Smooth muscle cell (in vitro differentiated cells): Measurements from ENCODE around the gene CHST12. TPM values are rescaled to one million over a fixed set of nuclear protein-coding genes. Genes with fewer than 3 reads are reported as not detected.
A peak's percentile ranks its signal among the peaks of the same experiment; 100 is the strongest.
"Not testable (repeated sequence)": the region's sequence is repeated elsewhere in the genome, so short reads cannot be mapped to it uniquely, and the experiment has no call there.

Source experiments
- DNase-seq: peaks from one replicate; lab custom pipeline; 2025; ENCODE audit not compliant: unreplicated experiment; lab: John Stamatoyannopoulos, UW
- H2AFZ ChIP-seq: fragments of 200-600 bp; sonication (generic); 2 replicates; pipeline ENCODE4 v1.6.0; 2016; ENCODE audit warnings: antibody characterized with exemption, low read depth, mild to moderate bottlenecking
- H3F3A ChIP-seq: fragments of 200-600 bp; sonication (generic); 2 replicates; pipeline ENCODE4 v1.6.0; 2017; ENCODE audit warnings: antibody characterized with exemption, low read depth
- H3K27ac ChIP-seq: fragments of 200-600 bp; sonication (generic); 2 replicates; pipeline ENCODE4 v1.5.1; 2016; ENCODE audit warnings: low read depth, mild to moderate bottlenecking
- H3K27me3 ChIP-seq: fragments of 200-600 bp; sonication (generic); 2 replicates; pipeline ENCODE4 v1.6.1; 2016; ENCODE audit warnings: low read depth, mild to moderate bottlenecking
- H3K36me3 ChIP-seq: fragments of 200-600 bp; sonication (generic); 2 replicates; pipeline ENCODE4 v1.5.1; 2016; ENCODE audit warnings: low read depth
- H3K4me1 ChIP-seq: fragments of 200-600 bp; sonication (generic); 2 replicates; pipeline ENCODE4 v1.5.1; 2016; ENCODE audit warnings: low read depth
- H3K4me2 ChIP-seq: fragments of 200-600 bp; sonication (generic); 2 replicates; pipeline ENCODE4 v1.6.0; 2016; ENCODE audit warnings: mild to moderate bottlenecking
- H3K4me3 ChIP-seq: fragments of 200-600 bp; sonication (generic); 2 replicates; pipeline ENCODE4 v1.5.1; 2016; ENCODE audit warnings: mild to moderate bottlenecking
- H3K79me2 ChIP-seq: fragments of 200-600 bp; sonication (generic); 2 replicates; pipeline ENCODE4 v1.6.0; 2016; ENCODE audit warnings: low read depth, mild to moderate bottlenecking
- H3K9ac ChIP-seq: fragments of 200-600 bp; sonication (generic); 2 replicates; pipeline ENCODE4 v1.6.0; 2016; ENCODE audit warnings: low read depth
- H3K9me3 ChIP-seq: fragments of 200-600 bp; sonication (generic); replicated peaks from 2 replicates; pipeline ENCODE4 v1.5.1; 2016; ENCODE audit warnings: low read depth
- H4K20me1 ChIP-seq: fragments of 200-600 bp; sonication (generic); 2 replicates; pipeline ENCODE4 v1.6.0; 2016; ENCODE audit warnings: low read depth
- CTCF ChIP-seq: fragments of 200-600 bp; sonication (generic); IDR thresholded peaks from 2 replicates; pipeline ENCODE4 v1.5.1; 2017; ENCODE audit warnings: borderline replicate concordance, mild to moderate bottlenecking, antibody characterized with exemption; ENCODE audit not compliant: insufficient read depth, poor library complexity, severe bottlenecking
- WGBS: methylation state at CpG from one replicate; pipeline ENCODE4 v1.1.7; 2016; ENCODE audit warnings: low lambda C conversion rate; 5-methylcytosine and 5-hydroxymethylcytosine counted together
- polyA plus RNA-seq: library from polyadenylated mRNA; unstranded; fragments of >200 nt; fragmentation: Nextera tagmentation; extraction: Ambion mirVana; gene quantifications from 2 replicates; pipeline ENCODE4 v1.2.1, GENCODE V29; 2016
- total RNA-seq: library from RNA; depleted of rRNA; stranded (reverse); fragments of >200 nt; gene quantifications from 2 replicates; pipeline ENCODE4 v1.2.3, GENCODE V29; 2014

CHST12 gene
- total and polyA plus RNA-seq, 2 experiments from 2014 or later, result 10.1 to 19.7 TPM

DNA sequence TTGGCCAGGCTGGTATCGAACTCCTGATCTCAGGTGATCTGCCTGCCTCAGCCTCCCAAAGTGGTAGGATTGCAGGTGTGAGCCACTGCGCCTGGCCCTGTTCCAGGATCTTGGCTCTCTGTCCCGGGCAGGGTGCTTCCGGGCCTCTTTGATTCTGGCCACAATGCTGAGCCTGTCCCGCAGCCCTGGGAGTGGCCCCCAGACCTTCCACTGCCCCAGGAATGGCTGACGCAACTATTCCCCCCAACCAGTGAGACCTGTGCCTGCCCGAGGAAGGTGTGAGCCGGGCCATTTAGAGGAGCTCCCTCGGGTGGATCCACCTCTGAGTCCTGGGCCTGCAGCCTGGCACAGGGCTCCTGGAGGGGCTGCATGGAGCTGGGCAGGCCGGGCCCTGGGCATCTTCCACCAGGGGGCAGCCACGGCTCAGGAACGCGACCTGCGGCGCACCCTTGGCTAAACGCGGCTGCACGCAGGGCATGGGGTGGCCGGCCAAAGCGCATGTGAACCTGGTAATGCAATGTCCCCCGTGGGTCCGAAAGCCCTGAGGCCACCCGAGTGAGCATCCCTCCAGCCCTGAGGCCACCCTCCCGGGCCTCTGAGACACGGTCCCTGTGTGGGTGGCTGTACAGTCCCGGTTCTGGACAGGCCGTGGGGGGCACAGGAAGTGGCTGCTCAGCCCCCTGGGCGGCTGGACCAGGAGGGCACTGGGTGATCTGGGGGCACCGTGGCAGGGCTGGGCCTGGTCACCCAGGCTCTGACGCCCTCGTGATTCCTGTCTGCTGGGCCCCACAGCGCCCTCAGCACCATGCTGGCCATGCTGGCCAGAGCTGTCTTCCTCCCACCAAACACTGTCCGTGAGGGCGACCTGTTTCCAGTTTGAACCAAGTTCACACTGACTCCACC lies 48.0 kb downstream of the CHST12 start:
- no peak overlapping the region for H3K27ac ChIP-seq
- DNase-seq, result peak; percentile 34
- 34% methylated on average over 34 of the region's 34 CpGs for WGBS

GRCh38 chr7:2452074-2452507 lies 48.7 kb downstream of the CHST12 start:
- Histone ChIP-seq H3K36me3 (no peaks in the 10 kb centered on the region), H3K79me2 (no peaks in the 10 kb centered on the region), H3K4me2 (peak overlapping the region; percentile 86), H3F3A (no peaks in the 10 kb centered on the region), H3K4me1 (no peaks in the 10 kb centered on the region), H3K27me3 (no peaks in the 10 kb centered on the region), H3K4me3 (no peak overlapping the region), H3K27ac (no peak overlapping the region), H3K9me3 (no peaks in the 10 kb centered on the region), H3K9ac (no peak overlapping the region), H4K20me1 (no peaks in the 10 kb centered on the region), H2AFZ (no peak overlapping the region)
- no peak for DNase-seq
- no peak for TF ChIP-seq CTCF
- WGBS, result 68% methylated on average over 13 of the region's 16 CpGs

More for the DNA sequence above, 48.0 kb downstream of the CHST12 start:
- no peaks in the 10 kb centered on the region for H3K27me3 ChIP-seq
- no peaks in the 10 kb centered on the region for H3F3A ChIP-seq
- peak; percentile 85 for TF ChIP-seq CTCF
- no peak overlapping the region for H3K9ac ChIP-seq
- peak overlapping the region; percentile 35 for H3K4me3 ChIP-seq
- no peaks in the 10 kb centered on the region for H4K20me1 ChIP-seq
- H3K4me2 ChIP-seq, result peak overlapping the region; percentile 86
- no peaks in the 10 kb centered on the region for H3K4me1 ChIP-seq
- no peaks in the 10 kb centered on the region for H3K79me2 ChIP-seq
- H2AFZ ChIP-seq, result no peak overlapping the region
- H3K36me3 ChIP-seq, result no peaks in the 10 kb centered on the region
- no peaks in the 10 kb centered on the region for H3K9me3 ChIP-seq

DNA sequence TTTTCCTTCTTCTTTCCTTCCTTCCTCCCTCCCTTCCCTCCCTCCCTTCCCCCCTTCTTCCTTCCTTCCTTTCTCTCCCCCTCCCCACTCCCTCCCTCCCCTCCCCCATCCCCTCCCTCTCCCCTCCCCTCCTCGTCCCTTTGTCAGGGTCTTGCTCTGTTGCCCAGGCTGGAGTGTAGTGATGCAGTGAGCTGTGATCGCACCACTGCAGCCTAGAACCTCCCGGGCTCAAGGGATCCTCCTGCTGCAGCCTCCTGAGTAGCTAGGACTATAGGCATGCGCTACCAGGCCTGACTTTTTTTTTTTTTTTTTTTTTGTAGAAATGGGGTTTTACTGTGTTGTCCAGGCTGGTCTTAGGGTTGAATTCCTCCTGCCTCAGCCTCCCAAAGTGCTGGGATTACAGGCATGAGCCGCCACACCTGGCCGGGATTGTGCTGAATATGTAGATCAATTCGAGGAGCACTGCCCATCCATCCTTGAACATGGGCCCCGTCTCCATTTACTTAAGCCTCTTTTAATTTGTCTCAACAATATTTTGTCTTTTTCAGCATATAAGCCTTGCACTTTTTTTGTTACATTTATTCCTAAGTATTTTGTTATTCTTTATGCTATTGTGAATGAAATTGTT lies 49.3 kb downstream of the CHST12 start:
- Histone ChIP-seq H3K4me3 (no peak overlapping the region), H3K36me3 (no peaks in the 10 kb centered on the region), H3K9me3 (no peaks in the 10 kb centered on the region), H2AFZ (no peak overlapping the region), H4K20me1 (no peaks in the 10 kb centered on the region), H3K4me2 (no peak overlapping the region), H3K9ac (no peak overlapping the region), H3K27ac (no peak overlapping the region), H3K4me1 (no peaks in the 10 kb centered on the region), H3K79me2 (no peaks in the 10 kb centered on the region), H3F3A (no peaks in the 10 kb centered on the region), H3K27me3 (no peaks in the 10 kb centered on the region)
- WGBS, result 95% methylated on average over 7 of the region's 8 CpGs
- no peak for DNase-seq
- TF ChIP-seq CTCF, result no peak

DNA sequence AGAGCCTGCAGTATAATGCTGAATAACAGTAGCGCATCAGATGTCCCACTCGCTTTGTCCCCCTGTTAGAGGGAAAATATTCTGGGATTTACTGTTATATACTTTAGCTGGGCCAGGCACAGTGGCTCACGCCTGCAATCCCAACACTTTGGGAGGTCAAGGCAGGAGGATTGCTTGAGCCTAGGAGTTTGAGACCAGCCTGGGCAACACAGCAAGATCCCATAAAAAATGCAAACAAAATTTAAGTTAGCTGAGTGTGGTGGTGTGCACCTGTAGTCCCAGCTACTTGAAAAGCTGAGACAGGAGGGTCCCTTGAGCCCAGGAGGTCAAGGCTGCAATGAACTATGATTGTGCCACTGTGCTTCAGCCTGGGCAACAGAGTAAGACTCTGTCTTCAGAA lies 50.4 kb downstream of the CHST12 start:
- H3K9ac ChIP-seq, H2AFZ ChIP-seq, H3F3A ChIP-seq, H4K20me1 ChIP-seq, H3K9me3 ChIP-seq, H3K4me1 ChIP-seq, DNase-seq, H3K4me2 ChIP-seq, H3K36me3 ChIP-seq, H3K27ac ChIP-seq, H3K4me3 ChIP-seq, H3K27me3 ChIP-seq, H3K79me2 ChIP-seq: not testable (repeated sequence)
- 97% methylated on average over 3 of the region's 3 CpGs for WGBS
